Gastrocnemius medialis (tissue), 4 donors: ENCODE results near the gene MX2. TPM values are rescaled to one million over a fixed set of nuclear protein-coding genes. Genes with fewer than 3 reads are reported as not detected.

Experiments used
- ATAC-seq, 2 donors: fragments of 150-250 bp; one replicate each; pipeline ENCODE4 v1.9.1; 2016
- DNase-seq, 2 donors: peaks; one replicate each; pipeline ENCODE4 v3.0.0-alpha.2; 2019
- H3K27ac ChIP-seq, 4 donors: fragments of 200-600 bp; sonication (generic); 1 replicate in 1 of 4; 2 replicates in 3 of 4; pipeline ENCODE4 v1.5.1; 2016 to 2018; ENCODE audit warnings: mild to moderate bottlenecking in 2 of 4, moderate library complexity in 1 of 4
- H3K27me3 ChIP-seq, 3 donors: fragments of 200-600 bp; sonication (generic) in 2 of 3; 1 replicate in 1 of 3; 2 replicates in 2 of 3; pipeline versions ENCODE4 v1.5.1 to v1.6.0; 2016 to 2019; ENCODE audit warnings: mild to moderate bottlenecking in 1 of 3, moderate library complexity in 1 of 3
- H3K36me3 ChIP-seq, 2 donors: fragments of 200-600 bp; sonication (generic) in 1 of 2; one replicate each; pipeline ENCODE4 v1.5.1; 2017 to 2018
- H3K4me1 ChIP-seq, 2 donors: fragments of 200-600 bp; sonication (generic) in 1 of 2; one replicate each; pipeline ENCODE4 v1.5.1; 2016 to 2017; ENCODE audit warnings: mild to moderate bottlenecking in 2 of 2
- H3K4me3 ChIP-seq, 4 donors: fragments of 200-600 bp; sonication (generic) in 3 of 4; 1 replicate in 1 of 4; 2 replicates in 3 of 4; pipeline ENCODE4 v1.5.1; 2016 to 2019; ENCODE audit warnings: mild to moderate bottlenecking in 2 of 4
- H3K9me3 ChIP-seq, 3 donors: fragments of 200-600 bp; sonication (generic) in 2 of 3; 1 replicate in 1 of 3; 2 replicates in 2 of 3; pipeline ENCODE4 v1.5.1; 2016 to 2019
- POLR2A ChIP-seq, 2 donors: fragments of 450-650 bp; IDR thresholded peaks; one replicate each; pipeline ENCODE4 v1.6.1; 2017; ENCODE audit warnings: antibody characterized with exemption in 2 of 2, mild to moderate bottlenecking in 2 of 2, moderate library complexity in 2 of 2
- in situ Hi-C, 4 donors: fragments of 200-750 bp; cut with MboI; loops; one replicate each; pipeline versions ENCODE4 v1.15.0 to v1.8.0; 2017; ENCODE audit warnings: low sequenced_read_pairs in 4 of 4
- intact Hi-C: fragments of 100-400 bp; cut with DNase I; formaldehyde crosslinking; loops from one replicate; pipeline ENCODE4 v1.15.1; 2023; ENCODE audit warnings: low total_unique reads
- total RNA-seq, 4 donors: library from RNA; depleted of rRNA; stranded (reverse); fragments of >200 nt; gene quantifications; one replicate each; pipeline versions ENCODE4 v1.1.0 to v1.2.3, GENCODE V29; 2016
- TF ChIP-seq, protein P1 (sequence below), 5 experiments: fragments of 450-650 bp in 3 of 5; fragments of 200-600 bp in 2 of 5; sonication (generic) in 2 of 5; IDR thresholded peaks in 4 of 5; conservative IDR thresholded peaks in 1 of 5; 1 replicate in 4 of 5; 2 replicates in 1 of 5; pipeline ENCODE4 v1.5.1; 2016 to 2019; ENCODE audit warnings: antibody characterized with exemption in 5 of 5, mild to moderate bottlenecking in 3 of 5, moderate library complexity in 3 of 5

Gene MX2
- total RNA-seq, 4 donors from 2014 or later = 1.1 to 6.8 (median 2.2) TPM

DNA sequence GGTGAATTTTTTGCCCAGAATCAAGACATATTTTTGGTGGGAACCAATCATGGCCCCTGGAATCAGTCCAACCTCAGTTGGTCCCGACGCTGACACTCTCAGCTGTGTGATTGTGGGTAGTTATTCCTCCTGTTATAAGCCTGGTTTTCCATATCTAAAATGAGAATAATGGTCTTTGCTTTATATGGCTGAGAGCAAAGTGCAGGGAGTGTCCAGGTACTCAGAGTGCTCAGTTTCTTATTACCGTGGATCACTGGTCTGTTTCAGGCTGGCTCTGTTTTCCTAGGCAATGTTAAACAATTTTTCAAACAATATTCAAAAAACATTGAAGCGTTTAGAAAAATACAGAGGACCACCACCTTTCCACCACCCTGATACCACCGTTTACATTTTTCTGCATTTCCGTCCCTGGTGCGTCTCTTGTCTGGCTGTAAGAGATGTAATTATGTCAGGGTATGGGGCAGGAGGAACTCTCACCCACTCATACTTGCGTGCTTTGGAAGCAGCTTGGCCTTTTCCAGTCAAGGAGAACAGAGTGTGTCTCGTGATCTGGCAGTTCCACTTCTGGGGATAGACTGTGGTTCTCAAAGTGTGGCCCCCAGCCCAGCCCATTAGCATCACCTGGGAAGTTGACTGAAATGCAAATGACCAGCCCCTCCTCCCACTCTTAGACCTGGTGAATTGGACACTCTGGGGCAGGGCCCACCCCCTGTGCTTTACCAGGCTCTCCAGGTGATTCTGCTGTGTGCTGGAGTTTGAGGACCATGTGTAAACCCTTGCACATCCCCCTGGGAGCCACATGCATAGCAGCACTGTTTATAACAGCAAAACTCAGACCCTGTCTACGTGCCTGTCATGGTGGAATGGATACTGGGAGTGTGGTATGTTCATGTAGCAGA is 71.0 kb downstream of the MX2 start:
- H3K4me1 ChIP-seq = no peaks in the 10 kb centered on the region
- peaks cover 0 to 5% of the 10 kb centered on the region in 2 donors for H3K36me3 ChIP-seq
- intact Hi-C loops = no loop called here
- DNase-seq (no peak), ATAC-seq (no peak)
- in situ Hi-C loops = no loop called here
- TF ChIP-seq POLR2A (IDR thresholded peaks at IDR 0.05) = no peak
- TF ChIP-seq, protein P1, sequence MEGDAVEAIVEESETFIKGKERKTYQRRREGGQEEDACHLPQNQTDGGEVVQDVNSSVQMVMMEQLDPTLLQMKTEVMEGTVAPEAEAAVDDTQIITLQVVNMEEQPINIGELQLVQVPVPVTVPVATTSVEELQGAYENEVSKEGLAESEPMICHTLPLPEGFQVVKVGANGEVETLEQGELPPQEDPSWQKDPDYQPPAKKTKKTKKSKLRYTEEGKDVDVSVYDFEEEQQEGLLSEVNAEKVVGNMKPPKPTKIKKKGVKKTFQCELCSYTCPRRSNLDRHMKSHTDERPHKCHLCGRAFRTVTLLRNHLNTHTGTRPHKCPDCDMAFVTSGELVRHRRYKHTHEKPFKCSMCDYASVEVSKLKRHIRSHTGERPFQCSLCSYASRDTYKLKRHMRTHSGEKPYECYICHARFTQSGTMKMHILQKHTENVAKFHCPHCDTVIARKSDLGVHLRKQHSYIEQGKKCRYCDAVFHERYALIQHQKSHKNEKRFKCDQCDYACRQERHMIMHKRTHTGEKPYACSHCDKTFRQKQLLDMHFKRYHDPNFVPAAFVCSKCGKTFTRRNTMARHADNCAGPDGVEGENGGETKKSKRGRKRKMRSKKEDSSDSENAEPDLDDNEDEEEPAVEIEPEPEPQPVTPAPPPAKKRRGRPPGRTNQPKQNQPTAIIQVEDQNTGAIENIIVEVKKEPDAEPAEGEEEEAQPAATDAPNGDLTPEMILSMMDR (IDR thresholded peaks at IDR 0.05 in 4 of 5, conservative IDR thresholded peaks at IDR 0.05 in 1 of 5) = no peak
- H3K27ac ChIP-seq = no peak overlapping the region
- no peak overlapping the region for H3K4me3 ChIP-seq
- H3K27me3 ChIP-seq = no peaks in the 10 kb centered on the region
- no peaks in the 10 kb centered on the region for H3K9me3 ChIP-seq

DNA sequence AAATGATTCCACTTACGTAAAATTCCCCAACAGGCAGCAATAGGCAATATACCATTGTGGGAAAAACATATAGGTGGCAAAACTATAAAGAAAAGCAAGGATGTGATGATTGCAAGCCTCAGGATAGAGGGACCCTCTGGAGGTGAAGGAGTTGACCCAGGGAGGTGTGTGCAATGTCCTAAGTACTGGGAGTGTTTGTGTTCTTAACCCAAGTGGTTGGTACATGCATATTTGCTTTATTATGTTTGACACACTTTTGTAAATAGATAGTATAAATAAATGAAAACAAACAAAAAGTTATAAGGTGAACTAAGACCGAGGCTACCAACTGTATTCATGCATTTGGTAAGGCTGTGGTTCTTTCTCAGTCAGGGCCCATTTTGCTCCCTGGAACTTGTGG is 71.7 kb downstream of the MX2 start:
- Histone ChIP-seq H3K4me3 (no peak overlapping the region), H3K27ac (no peak overlapping the region), H3K36me3 (peaks cover 0 to 5% of the 10 kb centered on the region in 2 donors), H3K27me3 (no peaks in the 10 kb centered on the region), H3K4me1 (no peaks in the 10 kb centered on the region), H3K9me3 (no peaks in the 10 kb centered on the region)
- no peak for TF ChIP-seq POLR2A (IDR thresholded peaks at IDR 0.05)
- TF ChIP-seq, protein P1 (IDR thresholded peaks at IDR 0.05 in 4 of 5, conservative IDR thresholded peaks at IDR 0.05 in 1 of 5) = no peak
- ATAC-seq (no peak), DNase-seq (no peak)
- in situ Hi-C loops (no loop called here), intact Hi-C loops (no loop called here)

DNA sequence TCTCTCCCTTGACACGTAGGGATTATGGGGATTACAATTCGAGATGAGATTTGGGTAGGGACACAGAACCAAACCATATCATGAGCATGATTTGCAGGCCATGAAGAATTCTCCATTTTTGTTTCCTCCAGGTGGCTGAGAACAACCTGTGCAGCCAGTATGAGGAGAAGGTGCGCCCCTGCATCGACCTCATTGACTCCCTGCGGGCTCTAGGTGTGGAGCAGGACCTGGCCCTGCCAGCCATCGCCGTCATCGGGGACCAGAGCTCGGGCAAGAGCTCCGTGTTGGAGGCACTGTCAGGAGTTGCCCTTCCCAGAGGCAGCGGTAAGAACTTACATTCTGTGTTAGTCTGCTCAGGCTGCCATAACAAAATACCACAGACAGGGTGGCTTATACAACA is 73.9 kb downstream of the MX2 start:
- H3K9me3 ChIP-seq = no peaks in the 10 kb centered on the region
- TF ChIP-seq, protein P1 (IDR thresholded peaks at IDR 0.05 in 4 of 5, conservative IDR thresholded peaks at IDR 0.05 in 1 of 5) = no peak
- H3K4me1 ChIP-seq = no peaks in the 10 kb centered on the region
- in situ Hi-C loops (no loop called here), intact Hi-C loops (no loop called here)
- ATAC-seq = no peak
- H3K4me3 ChIP-seq = no peak overlapping the region
- DNase-seq = no peak
- H3K27ac ChIP-seq = no peak overlapping the region
- H3K27me3 ChIP-seq = no peaks in the 10 kb centered on the region
- peaks cover 0 to 5% of the 10 kb centered on the region in 2 donors for H3K36me3 ChIP-seq

DNA sequence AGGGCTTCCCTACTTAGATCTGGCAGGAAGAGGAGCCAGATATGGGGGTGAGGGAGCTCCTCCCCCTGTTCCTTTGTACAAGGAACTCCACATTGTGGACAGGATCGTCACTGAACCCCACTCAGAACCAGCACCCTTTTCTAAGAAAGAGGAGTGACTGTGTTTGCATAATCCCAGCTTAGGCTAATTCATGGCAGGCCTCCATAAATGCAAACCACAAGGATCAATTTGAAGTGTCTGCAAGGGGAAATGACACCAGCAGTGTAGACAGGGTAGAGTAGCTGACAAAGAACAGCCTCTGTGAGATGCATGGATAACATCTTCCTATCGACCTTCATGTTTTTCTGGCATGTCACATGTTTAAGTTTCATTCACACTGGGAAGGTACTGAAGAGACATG is 75.9 kb downstream of the MX2 start:
- DNase-seq (no peak), ATAC-seq (no peak)
- no peak for TF ChIP-seq POLR2A (IDR thresholded peaks at IDR 0.05)
- TF ChIP-seq, protein P1 (IDR thresholded peaks at IDR 0.05 in 4 of 5, conservative IDR thresholded peaks at IDR 0.05 in 1 of 5) = no peak
- no peak overlapping the region for H3K4me3 ChIP-seq
- no peak overlapping the region for H3K27ac ChIP-seq
- peaks cover 0 to 5% of the 10 kb centered on the region in 2 donors for H3K36me3 ChIP-seq
- H3K4me1 ChIP-seq = no peaks in the 10 kb centered on the region
- in situ Hi-C loops (no loop called here), intact Hi-C loops (no loop called here)
- H3K27me3 ChIP-seq = no peaks in the 10 kb centered on the region
- H3K9me3 ChIP-seq = no peaks in the 10 kb centered on the region
